D721Med (cell line): ENCODE data around the gene VWA3B.

Experiments
- DNase-seq: peaks from one replicate; pipeline ENCODE4 v3.0.0; 2011; ENCODE audit warnings: low spot score; ENCODE audit not compliant: insufficient read length
- FAIRE-seq: peaks from 2 replicates; lab custom pipeline; 2011; peaks lifted over from hg19 to GRCh38; lab: Jason Lieb, UNC
- TF ChIP-seq, protein P1 (sequence below): IDR thresholded peaks from 2 replicates; pipeline ENCODE4 v1.5.1; 2012; ENCODE audit warnings: mild to moderate bottlenecking, control low read depth; ENCODE audit not compliant: insufficient read depth; ENCODE audit errors: missing control alignments

The VWA3B gene

DNA sequence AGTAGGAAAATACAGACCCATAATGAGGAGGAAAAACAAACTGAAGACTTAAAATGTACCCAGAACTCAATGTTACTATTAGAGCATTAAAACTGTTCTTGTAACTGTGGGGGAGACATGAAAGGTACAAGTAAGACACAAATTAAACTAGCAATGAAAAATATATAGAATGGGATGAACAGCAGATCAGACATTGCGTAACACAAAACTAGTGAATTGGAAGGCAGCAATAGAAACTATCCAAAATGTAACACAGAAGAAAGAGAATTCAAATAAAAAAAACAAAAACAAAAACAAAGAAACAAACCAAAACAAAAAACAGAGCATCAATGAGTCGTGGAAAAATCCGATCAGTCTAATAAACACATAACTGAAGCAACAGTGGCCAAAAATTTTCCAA, 132.2 kb downstream of the VWA3B start:
- FAIRE-seq (no peak), DNase-seq (no peak)
- TF ChIP-seq, protein P1, sequence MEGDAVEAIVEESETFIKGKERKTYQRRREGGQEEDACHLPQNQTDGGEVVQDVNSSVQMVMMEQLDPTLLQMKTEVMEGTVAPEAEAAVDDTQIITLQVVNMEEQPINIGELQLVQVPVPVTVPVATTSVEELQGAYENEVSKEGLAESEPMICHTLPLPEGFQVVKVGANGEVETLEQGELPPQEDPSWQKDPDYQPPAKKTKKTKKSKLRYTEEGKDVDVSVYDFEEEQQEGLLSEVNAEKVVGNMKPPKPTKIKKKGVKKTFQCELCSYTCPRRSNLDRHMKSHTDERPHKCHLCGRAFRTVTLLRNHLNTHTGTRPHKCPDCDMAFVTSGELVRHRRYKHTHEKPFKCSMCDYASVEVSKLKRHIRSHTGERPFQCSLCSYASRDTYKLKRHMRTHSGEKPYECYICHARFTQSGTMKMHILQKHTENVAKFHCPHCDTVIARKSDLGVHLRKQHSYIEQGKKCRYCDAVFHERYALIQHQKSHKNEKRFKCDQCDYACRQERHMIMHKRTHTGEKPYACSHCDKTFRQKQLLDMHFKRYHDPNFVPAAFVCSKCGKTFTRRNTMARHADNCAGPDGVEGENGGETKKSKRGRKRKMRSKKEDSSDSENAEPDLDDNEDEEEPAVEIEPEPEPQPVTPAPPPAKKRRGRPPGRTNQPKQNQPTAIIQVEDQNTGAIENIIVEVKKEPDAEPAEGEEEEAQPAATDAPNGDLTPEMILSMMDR: no peak

GRCh38 chr2:98233941-98234340, 147.0 kb downstream of the VWA3B start:
- TF ChIP-seq, protein P1: no peak
- FAIRE-seq (no peak), DNase-seq (no peak)

DNA sequence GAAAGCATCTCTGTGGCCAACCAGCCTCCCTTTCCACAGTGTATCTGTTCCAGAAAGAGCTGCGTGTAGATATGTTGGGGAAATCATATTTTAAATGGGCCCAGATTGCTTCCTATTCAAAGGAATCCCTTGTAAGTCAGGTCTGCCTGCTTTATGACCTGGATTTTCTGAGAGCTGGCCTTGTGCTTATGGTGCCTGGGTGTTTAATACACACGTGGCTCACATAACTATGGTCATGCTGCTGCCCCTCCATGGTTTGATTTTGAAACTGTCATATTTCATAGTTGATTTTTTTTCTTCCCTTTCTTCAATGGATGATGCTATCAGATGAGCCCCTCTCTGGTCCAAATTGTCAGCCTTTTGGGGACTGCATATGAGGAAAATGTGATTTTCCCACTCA, 147.8 kb downstream of the VWA3B start:
- FAIRE-seq (no peak), DNase-seq (no peak)
- TF ChIP-seq, protein P1: no peak

GRCh38 chr2:98236935-98237334, 150.0 kb downstream of the VWA3B start:
- DNase-seq: no peak
- TF ChIP-seq, protein P1: no peak
- FAIRE-seq: no peak

DNA sequence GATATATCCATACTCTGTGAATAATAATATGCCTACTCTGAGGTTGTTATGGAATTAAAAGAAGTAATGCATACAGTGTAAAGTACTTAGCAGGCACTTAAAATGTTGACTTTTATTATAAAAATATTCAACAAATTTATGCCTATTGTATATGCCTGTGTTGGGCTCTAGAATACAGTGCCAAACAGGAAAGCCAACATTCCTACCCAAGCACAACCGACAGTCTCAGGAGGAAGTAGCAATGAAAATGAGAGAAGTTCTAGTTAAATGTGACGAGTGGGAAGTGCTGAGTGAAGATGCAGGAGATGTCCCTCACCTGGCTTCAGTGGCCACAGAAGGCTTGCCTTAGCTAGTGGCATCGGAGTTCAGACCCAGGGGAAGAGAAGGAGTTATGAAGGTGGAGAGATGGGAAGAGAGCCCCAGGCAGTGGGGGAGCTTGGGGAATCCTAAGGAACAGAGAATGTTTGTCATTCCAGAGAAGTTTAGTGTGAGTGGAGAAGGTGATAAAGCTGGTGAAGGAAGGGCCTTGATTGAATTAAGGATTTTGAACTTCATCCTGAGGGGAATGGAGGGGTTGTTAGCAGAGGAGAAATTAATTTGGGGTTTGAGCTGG, 153.9 kb downstream of the VWA3B start:
- TF ChIP-seq, protein P1: no peak
- no peak for DNase-seq
- FAIRE-seq: no peak

DNA sequence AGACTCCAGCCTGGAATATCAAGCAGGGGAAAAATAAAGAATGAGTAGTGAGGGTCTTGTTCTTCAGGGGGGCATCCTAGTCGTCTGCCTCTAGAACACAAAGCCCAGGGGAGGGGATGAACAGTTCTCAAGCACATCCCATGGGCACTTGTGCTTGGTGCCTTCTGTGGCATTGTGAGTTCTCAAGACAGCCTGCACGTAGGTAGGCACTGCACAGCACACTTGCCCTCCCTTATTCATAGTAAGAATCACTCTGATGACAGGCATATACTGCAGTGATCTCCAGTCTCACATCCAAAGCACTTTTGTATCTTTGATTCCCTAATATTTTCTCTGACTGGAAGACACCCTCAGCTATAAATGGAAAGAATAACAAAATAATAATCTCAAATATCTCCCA, 154.6 kb downstream of the VWA3B start:
- FAIRE-seq (no peak), DNase-seq (no peak)
- TF ChIP-seq, protein P1: no peak

GRCh38 chr2:98242003-98242402, 155.0 kb downstream of the VWA3B start:
- FAIRE-seq (no peak), DNase-seq (no peak)
- TF ChIP-seq, protein P1: no peak
